ENCODE data around the gene VAV1. TPM values are rescaled to one million over a fixed set of nuclear protein-coding genes. Genes with fewer than 3 reads are reported as not detected.

VAV1 gene
- total RNA-seq, 6 experiments from 2014 or later: not detected

- Mint-ChIP-seq H3K9me3 (peaks cover 9% of the 10 kb centered on the region; the same call in 1 of the 2 replicates), H3K4me3 (no peak overlapping the region), H3K27me3 (ENCODE audit: insufficient read depth) (peaks cover 6% of the 10 kb centered on the region; the same call in 1 of the 2 replicates)
These were observed 105.3 kb downstream of the VAV1 start for GRCh38 chr19:6877766-6878165.

DNA sequence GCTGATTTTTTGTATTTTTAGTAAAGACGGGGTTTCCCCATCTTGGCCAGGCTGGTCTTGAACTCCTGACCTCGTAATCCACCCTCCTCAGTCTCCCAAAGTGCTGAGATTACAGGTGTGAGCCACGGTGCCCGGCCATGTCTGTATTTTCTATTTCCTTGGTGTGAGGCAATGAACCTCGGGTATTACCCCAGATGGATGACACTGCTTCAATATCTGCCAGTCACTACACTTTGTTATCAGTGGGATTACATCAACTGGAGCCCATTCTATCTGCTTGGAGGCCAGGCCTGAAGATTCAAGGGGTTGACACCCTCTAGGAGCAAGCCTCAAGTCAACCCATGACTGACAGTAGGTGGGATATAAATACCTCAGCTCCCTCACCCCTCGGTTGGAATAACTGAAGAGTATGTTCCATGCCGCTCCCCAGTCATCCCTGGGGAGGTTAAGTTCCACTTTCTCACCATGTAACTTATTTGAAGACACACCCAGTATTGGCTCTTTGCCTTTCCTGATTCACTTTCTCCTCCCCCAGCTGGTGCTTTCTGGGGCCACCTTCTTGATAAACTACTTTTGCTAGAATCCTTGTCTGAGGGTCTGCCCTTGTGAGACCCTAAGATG lies 113.9 kb downstream of the VAV1 start:
- Mint-ChIP-seq H3K4me3 (no peak overlapping the region), H3K4me1 (ENCODE audit: low read depth) (no peaks in the 10 kb centered on the region), H3K27ac (no peak overlapping the region), H3K36me3 (ENCODE audit: low read depth) (no peaks in the 10 kb centered on the region), H3K9me3 (peaks cover 9% of the 10 kb centered on the region; the same call in 1 of the 2 replicates), H3K27me3 (ENCODE audit: insufficient read depth) (peaks cover 1% of the 10 kb centered on the region; the same call in 1 of the 2 replicates)
- TF ChIP-seq CTCF (IDR thresholded peaks at IDR 0.05): no peak
- DNase-seq: no peak

More at GRCh38 chr19:6877766-6878165, 105.3 kb downstream of the VAV1 start:
- no peaks in the 10 kb centered on the region for H3K4me1 Mint-ChIP-seq (ENCODE audit: low read depth)
- H3K27ac Mint-ChIP-seq: no peak overlapping the region
- TF ChIP-seq CTCF (IDR thresholded peaks at IDR 0.05): no peak
- DNase-seq: no peak
- no peaks in the 10 kb centered on the region for H3K36me3 Mint-ChIP-seq (ENCODE audit: low read depth)

DNA sequence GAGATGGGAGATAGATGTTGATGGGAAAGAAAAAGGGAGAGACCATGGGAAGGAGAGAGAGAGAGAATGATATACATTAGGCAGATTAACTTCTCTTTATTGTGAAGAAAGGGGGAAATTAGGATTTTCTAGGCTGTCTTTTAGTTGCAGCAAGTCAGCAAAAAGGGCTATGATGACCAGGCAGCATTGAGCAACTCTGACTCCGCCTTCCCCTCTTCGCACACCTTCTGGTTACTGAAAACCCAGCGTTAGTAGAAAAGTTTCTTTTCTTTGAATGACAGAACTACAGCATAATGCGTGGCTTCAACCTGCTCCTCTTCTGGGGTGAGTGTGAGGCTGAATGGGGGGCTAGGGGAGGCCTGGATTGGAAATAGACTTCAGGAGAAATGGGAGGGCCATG lies 114.8 kb downstream of the VAV1 start, which contains the start of gene ADGRE1:
Gene ADGRE1, plus strand, starts transcription at position 264 of the 400 bp plus-strand sequence. Its CDS starts 30 bp downstream, at position 294.
- H3K27ac Mint-ChIP-seq: no peak within 1 kb of the TSS
- peaks cover 9% of the 10 kb centered on the region; the same call in 1 of the 2 replicates for H3K9me3 Mint-ChIP-seq
- no peaks in the 10 kb centered on the region for H3K4me1 Mint-ChIP-seq (ENCODE audit: low read depth)
- peaks cover 1% of the 10 kb centered on the region; the same call in 1 of the 2 replicates for H3K27me3 Mint-ChIP-seq (ENCODE audit: insufficient read depth)
- H3K4me3 Mint-ChIP-seq: no peak within 1 kb of the TSS
- TF ChIP-seq CTCF (IDR thresholded peaks at IDR 0.05): no peak
- no peaks in the 10 kb centered on the region for H3K36me3 Mint-ChIP-seq (ENCODE audit: low read depth)
- no peak for DNase-seq

GRCh38 chr19:6888967-6889366 lies 116.5 kb downstream of the VAV1 start:
- no peak overlapping the region for H3K27ac Mint-ChIP-seq

GRCh38 chr19:6890401-6890913 lies 117.9 kb downstream of the VAV1 start:
- Mint-ChIP-seq H3K36me3 (ENCODE audit: low read depth) (peaks cover 4% of the 10 kb centered on the region; the same call in 1 of the 2 replicates), H3K9me3 (peaks cover 31% of the 10 kb centered on the region), H3K27ac (no peak overlapping the region), H3K27me3 (ENCODE audit: insufficient read depth) (peaks cover 1% of the 10 kb centered on the region; the same call in 1 of the 2 replicates), H3K4me1 (ENCODE audit: low read depth) (no peaks in the 10 kb centered on the region), H3K4me3 (no peak overlapping the region)
- no peak for TF ChIP-seq CTCF (IDR thresholded peaks at IDR 0.05)
- DNase-seq: no peak

More at GRCh38 chr19:6888967-6889366, 116.5 kb downstream of the VAV1 start:
- H3K27me3 Mint-ChIP-seq (ENCODE audit: insufficient read depth): peaks cover 1% of the 10 kb centered on the region; the same call in 1 of the 2 replicates
- no peak for TF ChIP-seq CTCF (IDR thresholded peaks at IDR 0.05)
- no peaks in the 10 kb centered on the region for H3K4me1 Mint-ChIP-seq (ENCODE audit: low read depth)
- no peak for DNase-seq
- no peaks in the 10 kb centered on the region for H3K36me3 Mint-ChIP-seq (ENCODE audit: low read depth)
- H3K9me3 Mint-ChIP-seq: peaks cover 16% of the 10 kb centered on the region
- no peak overlapping the region for H3K4me3 Mint-ChIP-seq

Data from HFFc6 (cell line).